Uterus (tissue), 4 donors: Measurements from ENCODE around the gene TNPO2. TPM values are rescaled to one million over a fixed set of nuclear protein-coding genes. Genes with fewer than 3 reads are reported as not detected.
"Not testable (repeated sequence)": the region's sequence is repeated elsewhere in the genome, so short reads cannot be mapped to it uniquely, and the experiment has no call there.

Source experiments
- DNase-seq, 2 donors: peaks; one replicate each; pipeline ENCODE4 v3.0.0-alpha.2; 2019 to 2020
- H3K27ac ChIP-seq, 2 donors: fragments of 200-600 bp; sonication (generic); 1 replicate in 1 of 2; 2 replicates in 1 of 2; pipeline ENCODE4 v1.5.1; 2016 to 2018
- H3K27me3 ChIP-seq, 2 donors: fragments of 200-600 bp; sonication (generic); one replicate each; pipeline ENCODE4 v1.5.1; 2018 to 2019; ENCODE audit warnings: control low read depth in 1 of 2
- H3K36me3 ChIP-seq, 2 donors: fragments of 200-600 bp; sonication (generic); one replicate each; pipeline ENCODE4 v1.5.1; 2019; ENCODE audit warnings: control low read depth in 1 of 2
- H3K4me1 ChIP-seq, 2 donors: fragments of 200-600 bp; sonication (generic); one replicate each; pipeline ENCODE4 v1.5.1; 2018 to 2019; ENCODE audit warnings: control low read depth in 1 of 2
- H3K4me3 ChIP-seq, 2 donors: fragments of 200-600 bp; sonication (generic); 1 replicate in 1 of 2; 2 replicates in 1 of 2; pipeline ENCODE4 v1.5.1; 2018 to 2019; ENCODE audit warnings: mild to moderate bottlenecking in 1 of 2
- H3K9me3 ChIP-seq, 2 donors: fragments of 200-600 bp; sonication (generic); one replicate each; pipeline ENCODE4 v1.5.1; 2019; ENCODE audit warnings: control low read depth in 1 of 2
- CTCF ChIP-seq, 4 experiments: fragments of 200-600 bp in 2 of 4; fragments of 450-650 bp in 2 of 4; sonication (generic) in 2 of 4; IDR thresholded peaks; one replicate each; pipeline ENCODE4 v1.5.1; 2016 to 2019; ENCODE audit warnings: antibody characterized with exemption in 4 of 4, mild to moderate bottlenecking in 2 of 4, moderate library complexity in 1 of 4
- POLR2A ChIP-seq, 2 donors: fragments of 450-650 bp; IDR thresholded peaks; one replicate each; pipeline ENCODE4 v1.6.1; 2016; ENCODE audit warnings: antibody characterized with exemption in 2 of 2, mild to moderate bottlenecking in 1 of 2, moderate library complexity in 1 of 2
- intact Hi-C: fragments of 100-400 bp; cut with DNase I; formaldehyde crosslinking; loops from one replicate; pipeline ENCODE4 v1.15.1; 2023; ENCODE audit warnings: low total_unique reads
- total RNA-seq, 4 donors: library from RNA; depleted of rRNA in 3 of 4; stranded (reverse); fragments of >200 nt in 3 of 4; gene quantifications; one replicate each; pipeline versions ENCODE4 v1.1.0 to v1.2.4, GENCODE V29; 2014 to 2023
- donor health status: DM: yes; HTN: yes; CAD: no.

The TNPO2 gene
- total RNA-seq, 4 donors from 2014 or later = 29.7 to 92.9 (median 71.2) TPM

GRCh38 chr19:12705654-12706331, 17.9 kb downstream of the TNPO2 start:
- Histone ChIP-seq H3K27me3 (no peaks in the 10 kb centered on the region), H3K9me3 (no peaks in the 10 kb centered on the region), H3K4me3 (no peak overlapping the region), H3K4me1 (no peaks in the 10 kb centered on the region), H3K27ac (no peak overlapping the region), H3K36me3 (no peaks in the 10 kb centered on the region)
- intact Hi-C loops = no loop called here
- DNase-seq = no peak
- no peak for TF ChIP-seq CTCF (IDR thresholded peaks at IDR 0.05)
- TF ChIP-seq POLR2A (IDR thresholded peaks at IDR 0.05) = no peak

- H3K36me3 ChIP-seq = no peaks in the 10 kb centered on the region
- intact Hi-C loops = no loop called here
These were observed 18.6 kb downstream of the TNPO2 start for GRCh38 chr19:12705169-12705568.

GRCh38 chr19:12703046-12703445, 20.7 kb downstream of the TNPO2 start:
- intact Hi-C loops = no loop called here
- H3K9me3 ChIP-seq = no peaks in the 10 kb centered on the region
- TF ChIP-seq CTCF (IDR thresholded peaks at IDR 0.05) = no peak
- no peak for TF ChIP-seq POLR2A (IDR thresholded peaks at IDR 0.05)
- no peak overlapping the region for H3K4me3 ChIP-seq
- H3K27me3 ChIP-seq = no peaks in the 10 kb centered on the region
- no peaks in the 10 kb centered on the region for H3K36me3 ChIP-seq
- DNase-seq = no peak
- H3K4me1 ChIP-seq = no peaks in the 10 kb centered on the region
- no peak overlapping the region for H3K27ac ChIP-seq

More at GRCh38 chr19:12705169-12705568, 18.6 kb downstream of the TNPO2 start:
- H3K27ac ChIP-seq = no peak overlapping the region
- no peaks in the 10 kb centered on the region for H3K9me3 ChIP-seq
- no peak overlapping the region for H3K4me3 ChIP-seq
- DNase-seq = no peak
- no peak for TF ChIP-seq CTCF (IDR thresholded peaks at IDR 0.05)
- TF ChIP-seq POLR2A (IDR thresholded peaks at IDR 0.05) = no peak
- H3K27me3 ChIP-seq = no peaks in the 10 kb centered on the region
- H3K4me1 ChIP-seq = no peaks in the 10 kb centered on the region

- H3K4me1 ChIP-seq = no peaks in the 10 kb centered on the region
- no peak for DNase-seq
- H3K27ac ChIP-seq = no peak overlapping the region
- no peaks in the 10 kb centered on the region for H3K27me3 ChIP-seq
- no peak for TF ChIP-seq CTCF (IDR thresholded peaks at IDR 0.05)
- TF ChIP-seq POLR2A (IDR thresholded peaks at IDR 0.05) = no peak
- intact Hi-C loops = no loop called here
- H3K4me3 ChIP-seq = no peak overlapping the region
- no peaks in the 10 kb centered on the region for H3K9me3 ChIP-seq
- H3K36me3 ChIP-seq = no peaks in the 10 kb centered on the region
These were observed 22.0 kb downstream of the TNPO2 start for GRCh38 chr19:12701596-12702282.

GRCh38 chr19:12698138-12698537, 25.6 kb downstream of the TNPO2 start:
- H3K36me3 ChIP-seq = no peaks in the 10 kb centered on the region
- H3K27me3 ChIP-seq = no peaks in the 10 kb centered on the region
- peaks cover 0 to 7% of the 10 kb centered on the region in 2 donors for H3K4me1 ChIP-seq
- no peak overlapping the region for H3K27ac ChIP-seq
- intact Hi-C loops = no loop called here
- no peak for DNase-seq
- no peaks in the 10 kb centered on the region for H3K9me3 ChIP-seq
- TF ChIP-seq CTCF (IDR thresholded peaks at IDR 0.05) (no peak), POLR2A (IDR thresholded peaks at IDR 0.05) (no peak)
- no peak overlapping the region for H3K4me3 ChIP-seq

- H3K27me3 ChIP-seq, DNase-seq, H3K27ac ChIP-seq, H3K9me3 ChIP-seq, H3K4me1 ChIP-seq, H3K4me3 ChIP-seq, intact Hi-C loops, H3K36me3 ChIP-seq: not testable (repeated sequence)
These were observed 26.3 kb downstream of the TNPO2 start for GRCh38 chr19:12697425-12697824.
